ENCODE results near the gene ASCC2. TPM values are rescaled to one million over a fixed set of nuclear protein-coding genes. Genes with fewer than 3 reads are reported as not detected.
A peak's percentile ranks its signal among the peaks of the same experiment; 100 is the strongest.
"Not testable (repeated sequence)": the region's sequence is repeated elsewhere in the genome, so short reads cannot be mapped to it uniquely, and the experiment has no call there.

ASCC2 gene
- total RNA-seq, 1 experiment from 2014 or later: 36.2 TPM

- Histone ChIP-seq H3K9me3 (no peaks in the 10 kb centered on the region), H3K36me3 (no peaks in the 10 kb centered on the region), H3K27me3 (no peaks in the 10 kb centered on the region), H3K4me3 (no peak overlapping the region)
- DNase-seq: peak; percentile 18
These were observed 81.7 kb downstream of the ASCC2 start for GRCh38 chr22:29756341-29756740.

GRCh38 chr22:29755889-29756288, 82.2 kb downstream of the ASCC2 start:
- no peaks in the 10 kb centered on the region for H3K36me3 ChIP-seq
- H3K9me3 ChIP-seq: no peaks in the 10 kb centered on the region
- no peaks in the 10 kb centered on the region for H3K27me3 ChIP-seq
- H3K4me3 ChIP-seq: no peak overlapping the region
- DNase-seq: no peak

GRCh38 chr22:29754658-29755395, 83.2 kb downstream of the ASCC2 start:
- not testable (repeated sequence) for H3K9me3 ChIP-seq, DNase-seq, H3K4me3 ChIP-seq, H3K27me3 ChIP-seq, H3K36me3 ChIP-seq

- Histone ChIP-seq H3K9me3 (no peaks in the 10 kb centered on the region), H3K36me3 (no peaks in the 10 kb centered on the region), H3K27me3 (no peaks in the 10 kb centered on the region), H3K4me3 (no peak overlapping the region)
- DNase-seq: no peak
These were observed 84.0 kb downstream of the ASCC2 start for GRCh38 chr22:29753808-29754657.

GRCh38 chr22:29751669-29752068, 86.4 kb downstream of the ASCC2 start:
- no peaks in the 10 kb centered on the region for H3K27me3 ChIP-seq
- no peaks in the 10 kb centered on the region for H3K9me3 ChIP-seq
- H3K4me3 ChIP-seq: no peak overlapping the region
- DNase-seq: no peak
- no peaks in the 10 kb centered on the region; the same call in 1 of the 2 replicates for H3K36me3 ChIP-seq

- Histone ChIP-seq H3K4me3 (no peak overlapping the region), H3K27me3 (no peaks in the 10 kb centered on the region)
- no peak for DNase-seq
These were observed 87.2 kb downstream of the ASCC2 start for GRCh38 chr22:29750559-29751538.

GRCh38 chr22:29750029-29750428, 88.0 kb downstream of the ASCC2 start:
- Histone ChIP-seq H3K9me3 (no peaks in the 10 kb centered on the region), H3K27me3 (no peaks in the 10 kb centered on the region), H3K36me3 (no peaks in the 10 kb centered on the region; the same call in 1 of the 2 replicates), H3K4me3 (no peak overlapping the region)
- no peak for DNase-seq

More at GRCh38 chr22:29750559-29751538, 87.2 kb downstream of the ASCC2 start:
- no peaks in the 10 kb centered on the region for H3K9me3 ChIP-seq
- no peaks in the 10 kb centered on the region; the same call in 1 of the 2 replicates for H3K36me3 ChIP-seq

- H3K9me3 ChIP-seq: no peaks in the 10 kb centered on the region
- H3K36me3 ChIP-seq: no peaks in the 10 kb centered on the region; the same call in 1 of the 2 replicates
- H3K27me3 ChIP-seq: no peaks in the 10 kb centered on the region
- DNase-seq: peak; percentile 16
- H3K4me3 ChIP-seq: no peak overlapping the region
These were observed 89.7 kb downstream of the ASCC2 start for GRCh38 chr22:29748248-29748893.

- no peaks in the 10 kb centered on the region; the same call in 1 of the 2 replicates for H3K36me3 ChIP-seq
- no peak overlapping the region for H3K4me3 ChIP-seq
- H3K9me3 ChIP-seq: no peaks in the 10 kb centered on the region
- no peak for DNase-seq
- H3K27me3 ChIP-seq: no peaks in the 10 kb centered on the region
These were observed 90.2 kb downstream of the ASCC2 start for GRCh38 chr22:29747832-29748231.

- H3K4me3 ChIP-seq: no peak overlapping the region
- no peaks in the 10 kb centered on the region for H3K9me3 ChIP-seq
- peak; percentile 95 for DNase-seq
- H3K27me3 ChIP-seq: no peaks in the 10 kb centered on the region
- H3K36me3 ChIP-seq: no peaks in the 10 kb centered on the region; the same call in 1 of the 2 replicates
These were observed 93.2 kb downstream of the ASCC2 start for GRCh38 chr22:29744902-29745301.

- no peaks in the 10 kb centered on the region for H3K36me3 ChIP-seq
- H3K4me3 ChIP-seq: no peak overlapping the region
- H3K9me3 ChIP-seq: no peaks in the 10 kb centered on the region
- no peak for DNase-seq
- H3K27me3 ChIP-seq: no peaks in the 10 kb centered on the region
These were observed 95.7 kb downstream of the ASCC2 start for GRCh38 chr22:29742326-29742725.

- H3K4me3 ChIP-seq: no peak overlapping the region
- DNase-seq: no peak
- H3K27me3 ChIP-seq: no peaks in the 10 kb centered on the region
- H3K9me3 ChIP-seq: no peaks in the 10 kb centered on the region
- H3K36me3 ChIP-seq: no peaks in the 10 kb centered on the region
These were observed 96.1 kb downstream of the ASCC2 start for GRCh38 chr22:29741926-29742325.

GRCh38 chr22:29740216-29740615, 97.9 kb downstream of the ASCC2 start:
- no peak for DNase-seq

GRCh38 chr22:29739346-29739875, 98.7 kb downstream of the ASCC2 start:
- H3K9me3 ChIP-seq: no peaks in the 10 kb centered on the region
- no peaks in the 10 kb centered on the region for H3K27me3 ChIP-seq
- H3K36me3 ChIP-seq: no peaks in the 10 kb centered on the region
- no peak overlapping the region for H3K4me3 ChIP-seq
- no peak for DNase-seq

More at GRCh38 chr22:29740216-29740615, 97.9 kb downstream of the ASCC2 start:
- Histone ChIP-seq H3K27me3 (no peaks in the 10 kb centered on the region), H3K36me3 (no peaks in the 10 kb centered on the region), H3K4me3 (no peak overlapping the region), H3K9me3 (no peaks in the 10 kb centered on the region)
